Skeletal muscle satellite cell (primary cell): ENCODE data around the gene TSPYL4. TPM values are rescaled to one million over a fixed set of nuclear protein-coding genes. Genes with fewer than 3 reads are reported as not detected.

ENCODE experiments used
- H3K27me3 ChIP-seq: 2 replicates; pipeline ENCODE4 v1.7.0; 2013; ENCODE audit warnings: low read length; ENCODE audit not compliant: control insufficient read depth, insufficient read depth
- H3K36me3 ChIP-seq: 2 replicates; pipeline ENCODE4 v1.7.0; 2013; ENCODE audit warnings: mild to moderate bottlenecking, control low read depth, low read length; ENCODE audit not compliant: insufficient read depth
- H3K4me1 ChIP-seq: 2 replicates; pipeline ENCODE4 v1.7.0; 2013; ENCODE audit warnings: low read length; ENCODE audit not compliant: control insufficient read depth, insufficient read depth
- H3K4me2 ChIP-seq: 2 replicates; pipeline ENCODE4 v1.7.0; 2013; ENCODE audit warnings: mild to moderate bottlenecking, low read length
- H3K4me3 ChIP-seq: 2 replicates; pipeline ENCODE4 v1.7.0; 2013; ENCODE audit warnings: low read length
- H3K9ac ChIP-seq: 2 replicates; pipeline ENCODE4 v1.7.0; 2013; ENCODE audit warnings: mild to moderate bottlenecking, low read depth, low read length, moderate library complexity
- H3K9me3 ChIP-seq: replicated peaks from 2 replicates; pipeline ENCODE4 v1.7.0; 2013; ENCODE audit warnings: mild to moderate bottlenecking, control low read depth, low read length
- total RNA-seq: library from RNA; depleted of rRNA; stranded (reverse); fragments of >200 nt; gene quantifications from 2 replicates; pipeline ENCODE4 v1.2.3, GENCODE V29; 2012; rRNA removed

TSPYL4 gene
- total RNA-seq = 8.4 and 12.0 TPM in 2 replicates

DNA sequence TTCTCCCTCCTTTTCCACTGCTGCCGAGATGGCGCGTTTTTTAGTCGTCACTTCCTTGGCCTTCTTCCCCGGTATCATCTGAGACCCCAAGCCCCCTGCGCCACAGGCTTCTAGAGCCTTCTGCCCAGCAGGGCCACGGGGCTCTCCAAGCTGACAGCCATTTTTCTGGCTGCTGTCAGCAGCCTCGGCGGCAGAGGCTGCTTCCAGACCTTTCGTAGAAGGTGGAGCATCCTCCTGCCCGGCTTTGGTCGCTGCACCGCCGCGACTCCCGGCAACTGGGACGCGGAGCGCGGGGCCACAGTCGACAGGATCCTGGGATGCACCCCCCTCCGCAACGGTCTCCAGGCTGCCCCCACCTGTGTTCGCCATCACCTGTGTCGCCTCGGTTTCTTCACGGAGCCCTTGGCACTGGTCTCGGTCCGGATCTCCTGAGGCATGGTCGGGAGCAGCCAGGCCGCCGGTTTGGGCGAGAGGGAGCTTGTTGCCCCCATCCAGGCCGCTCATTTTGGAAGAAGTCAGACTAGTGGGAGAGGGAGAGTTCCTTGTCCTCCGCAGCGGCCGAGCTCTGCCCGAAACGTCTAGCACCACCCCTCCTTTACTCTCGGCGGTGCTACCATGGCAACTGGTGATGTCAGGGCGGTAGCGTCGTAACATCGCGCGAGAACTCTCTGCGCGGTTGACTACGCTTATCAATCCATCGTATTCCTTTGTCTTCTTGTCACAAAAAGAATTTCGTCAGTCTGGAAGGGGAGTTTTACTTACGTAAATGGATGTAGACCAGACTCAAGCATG lies at the start of gene TSPYL4:
Gene TSPYL4, minus strand, starts transcription at position 571 of the 792 bp plus-strand sequence. Its CDS starts 67 bp downstream, at position 504.
- Histone ChIP-seq H3K4me1 (peaks cover 50% of the 10 kb centered on the region), H3K27me3 (no peaks in the 10 kb centered on the region), H3K36me3 (peaks cover 2% of the 10 kb centered on the region), H3K9ac (peak within 1 kb of the TSS; percentile 98), H3K9me3 (no peaks in the 10 kb centered on the region), H3K4me3 (peak within 1 kb of the TSS; percentile 90), H3K4me2 (peak within 1 kb of the TSS; percentile 93)

DNA sequence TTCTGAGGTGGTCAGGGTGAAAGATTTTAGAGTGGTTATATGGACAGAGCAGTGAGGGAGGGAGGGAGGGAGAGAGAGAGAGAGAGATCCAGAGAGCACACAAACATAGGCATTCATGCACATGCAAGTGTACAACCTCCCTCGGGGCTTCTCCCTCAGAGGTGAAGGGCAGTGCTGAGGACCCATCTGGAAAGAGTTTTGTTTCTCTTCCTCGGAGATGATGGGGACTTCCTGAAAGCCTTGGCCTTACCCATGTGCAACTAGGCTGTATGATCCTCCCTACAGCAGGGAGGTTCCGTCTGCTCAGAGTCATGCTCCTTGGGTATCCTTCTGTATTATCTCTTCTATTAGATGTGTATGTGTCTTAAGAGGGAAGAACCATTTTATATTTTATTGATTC lies 47.2 kb upstream of the TSPYL4 start:
- H3K4me2 ChIP-seq = no peak overlapping the region
- no peak overlapping the region for H3K4me3 ChIP-seq
- no peaks in the 10 kb centered on the region for H3K36me3 ChIP-seq
- H3K27me3 ChIP-seq = no peaks in the 10 kb centered on the region
- H3K9me3 ChIP-seq = peaks cover 4% of the 10 kb centered on the region
- no peak overlapping the region for H3K9ac ChIP-seq
- no peaks in the 10 kb centered on the region for H3K4me1 ChIP-seq

DNA sequence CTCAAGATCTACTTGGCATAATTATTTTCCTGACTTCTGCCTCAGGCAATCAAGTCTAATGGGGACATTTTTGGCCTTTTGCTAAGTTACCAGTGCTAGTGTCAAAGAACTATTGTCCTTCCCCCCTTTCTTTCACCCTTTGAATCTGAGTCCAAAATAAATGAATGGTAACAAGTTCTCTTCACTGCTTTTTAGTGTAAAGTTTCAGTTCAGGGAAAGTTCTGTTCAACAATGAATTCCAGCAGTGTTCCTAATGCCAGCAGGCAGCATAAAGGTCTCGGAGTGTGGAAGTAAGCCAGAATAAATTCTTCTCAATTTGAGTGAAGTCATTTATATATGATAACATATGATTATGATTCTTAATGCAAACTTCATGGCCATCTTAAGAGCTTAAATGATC lies 46.7 kb upstream of the TSPYL4 start:
- Histone ChIP-seq H3K4me1 (no peaks in the 10 kb centered on the region), H3K27me3 (no peaks in the 10 kb centered on the region), H3K4me2 (no peak overlapping the region), H3K36me3 (no peaks in the 10 kb centered on the region), H3K9ac (no peak overlapping the region), H3K4me3 (no peak overlapping the region), H3K9me3 (peaks cover 4% of the 10 kb centered on the region)

DNA sequence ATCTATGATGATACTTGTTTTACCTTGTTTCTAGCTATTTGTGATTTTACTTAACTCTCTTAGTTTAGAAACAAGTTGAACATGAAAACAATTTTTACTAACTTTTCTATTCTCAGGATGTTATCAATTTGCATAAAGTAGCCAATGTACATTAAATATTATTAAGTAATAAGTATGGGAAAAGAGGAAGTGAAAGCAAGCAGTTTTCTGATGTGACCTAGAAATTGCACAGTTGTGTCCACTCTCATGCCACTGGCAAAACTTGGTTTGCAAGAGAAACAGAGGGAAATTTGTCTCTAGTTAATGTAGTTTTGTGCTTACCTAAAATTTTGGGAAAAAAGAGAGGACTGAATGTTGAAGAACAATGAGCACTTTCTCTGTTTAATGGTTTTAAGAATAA lies 45.1 kb upstream of the TSPYL4 start:
- peaks cover 4% of the 10 kb centered on the region for H3K9me3 ChIP-seq
- no peaks in the 10 kb centered on the region for H3K27me3 ChIP-seq
- H3K36me3 ChIP-seq = no peaks in the 10 kb centered on the region
- no peaks in the 10 kb centered on the region for H3K4me1 ChIP-seq
- no peak overlapping the region for H3K9ac ChIP-seq
- H3K4me3 ChIP-seq = no peak overlapping the region
- no peak overlapping the region for H3K4me2 ChIP-seq

DNA sequence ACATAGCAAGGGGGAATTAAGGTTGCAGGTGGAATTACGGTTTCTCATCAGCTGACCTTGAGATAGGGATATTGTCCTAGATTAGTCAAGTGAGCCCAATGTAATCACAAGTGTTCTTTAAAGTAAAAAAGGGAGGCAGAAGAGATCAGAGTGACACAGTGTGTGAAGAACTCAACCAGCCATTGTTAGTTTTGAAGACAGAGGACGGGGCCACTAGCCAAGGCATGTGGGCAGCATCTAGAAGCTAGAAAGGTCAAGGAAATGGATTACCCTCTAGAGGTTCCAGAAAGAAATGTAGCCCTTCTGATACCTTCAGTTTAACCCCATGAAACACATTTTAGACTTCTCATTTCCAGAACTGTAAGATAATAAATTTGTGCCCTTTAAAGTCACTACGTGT lies 44.4 kb upstream of the TSPYL4 start:
- Histone ChIP-seq H3K9ac (no peak overlapping the region), H3K36me3 (no peaks in the 10 kb centered on the region), H3K9me3 (peaks cover 4% of the 10 kb centered on the region), H3K4me1 (no peaks in the 10 kb centered on the region), H3K4me2 (no peak overlapping the region), H3K4me3 (no peak overlapping the region), H3K27me3 (no peaks in the 10 kb centered on the region)

DNA sequence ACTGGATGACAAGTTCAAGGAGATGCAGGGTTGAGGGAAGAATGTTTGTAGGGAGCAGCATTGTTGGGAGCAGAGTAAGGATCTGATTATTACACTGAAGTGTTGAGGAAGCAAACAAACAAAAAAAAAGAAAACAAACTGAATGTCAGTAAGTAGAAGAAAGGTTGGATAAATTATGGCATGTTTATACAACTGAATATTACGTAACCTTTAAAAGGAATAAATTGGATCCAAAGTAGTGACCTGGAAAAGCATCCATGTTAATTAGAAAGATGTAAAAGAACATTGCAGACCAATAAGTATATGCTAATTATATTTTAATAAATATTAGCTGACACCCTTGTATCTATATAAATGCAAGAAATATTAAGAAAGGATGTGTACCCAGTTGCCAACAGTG lies 38.7 kb upstream of the TSPYL4 start:
- H3K27me3 ChIP-seq = no peaks in the 10 kb centered on the region
- H3K4me1 ChIP-seq = no peaks in the 10 kb centered on the region
- no peaks in the 10 kb centered on the region for H3K36me3 ChIP-seq
- no peaks in the 10 kb centered on the region for H3K9me3 ChIP-seq
- no peak overlapping the region for H3K9ac ChIP-seq
- H3K4me3 ChIP-seq = no peak overlapping the region
- H3K4me2 ChIP-seq = no peak overlapping the region

DNA sequence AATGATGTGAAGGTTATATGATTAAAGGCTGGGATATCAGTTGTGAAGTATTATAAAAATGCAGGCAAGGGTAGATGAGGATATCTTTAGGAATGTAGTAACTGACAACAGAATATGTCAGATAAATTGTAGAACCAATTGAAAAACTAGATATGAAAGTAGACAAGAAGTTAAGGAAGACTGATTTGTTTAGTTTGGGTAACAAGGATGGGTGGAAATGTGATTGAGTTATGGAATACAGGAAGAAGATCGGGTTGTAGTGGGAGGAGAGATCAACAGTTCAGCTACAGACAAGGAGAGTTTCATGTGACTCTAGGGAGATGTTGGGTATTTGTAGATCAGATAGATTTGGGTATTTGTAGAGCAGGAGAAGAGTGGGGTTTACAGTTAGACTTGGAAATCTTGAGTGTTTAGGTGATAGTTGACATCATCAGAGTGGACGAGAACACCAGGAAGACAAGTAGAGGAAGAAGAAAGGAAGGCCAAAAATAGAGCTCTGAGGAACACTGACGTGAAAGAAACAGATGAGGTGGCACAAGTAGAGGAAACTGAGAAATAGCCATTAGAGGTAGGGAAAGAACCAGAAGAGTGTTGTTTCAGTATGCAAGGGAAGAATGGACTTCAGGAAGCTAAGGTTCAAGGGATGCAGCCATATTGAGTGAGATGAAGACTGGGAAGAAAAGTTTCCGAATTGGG lies 38.0 kb upstream of the TSPYL4 start:
- Histone ChIP-seq H3K36me3 (no peaks in the 10 kb centered on the region), H3K4me2 (no peak overlapping the region), H3K4me1 (no peaks in the 10 kb centered on the region), H3K4me3 (no peak overlapping the region), H3K9ac (no peak overlapping the region), H3K9me3 (no peaks in the 10 kb centered on the region), H3K27me3 (no peaks in the 10 kb centered on the region)

DNA sequence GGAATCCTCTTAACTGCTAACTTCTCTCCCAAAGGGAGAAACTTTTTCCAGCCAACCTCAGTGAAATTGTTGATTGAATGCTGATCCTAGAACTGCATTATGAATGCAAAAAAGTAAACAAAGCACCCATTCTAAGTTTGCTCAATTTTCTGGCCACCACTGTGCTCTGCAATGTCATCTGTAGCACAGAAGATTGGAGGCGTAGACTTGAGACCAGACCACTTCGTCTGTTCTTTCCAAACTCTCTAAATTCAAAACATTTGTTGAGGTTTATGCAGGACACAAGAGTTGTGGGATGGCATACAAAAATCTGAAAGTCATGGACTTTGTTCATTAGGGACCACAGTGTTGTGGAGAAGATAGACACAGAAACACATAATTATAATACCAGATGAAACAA lies 36.9 kb upstream of the TSPYL4 start:
- H3K4me1 ChIP-seq = no peaks in the 10 kb centered on the region
- no peak overlapping the region for H3K9ac ChIP-seq
- no peaks in the 10 kb centered on the region for H3K27me3 ChIP-seq
- no peak overlapping the region for H3K4me2 ChIP-seq
- no peaks in the 10 kb centered on the region for H3K9me3 ChIP-seq
- no peak overlapping the region for H3K4me3 ChIP-seq
- H3K36me3 ChIP-seq = no peaks in the 10 kb centered on the region

DNA sequence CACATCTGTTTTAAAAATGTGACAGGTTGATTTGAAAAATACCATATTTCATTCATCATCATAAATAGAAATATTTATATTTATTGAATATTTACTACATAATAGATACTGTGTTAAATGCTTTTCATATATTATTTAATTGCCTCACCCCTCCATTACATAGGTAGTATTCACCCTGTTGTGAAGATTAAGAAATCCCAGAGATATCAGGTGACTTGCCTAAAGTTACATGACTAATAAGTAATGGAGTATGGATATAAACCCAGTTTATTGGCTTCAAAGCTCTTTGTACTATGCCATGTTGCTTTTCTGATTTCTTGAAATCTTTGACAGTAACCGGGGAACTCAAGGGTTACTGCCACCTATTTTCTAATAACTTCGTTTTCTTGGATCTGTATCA lies 36.0 kb upstream of the TSPYL4 start:
- H3K4me3 ChIP-seq = no peak overlapping the region
- H3K4me2 ChIP-seq = no peak overlapping the region
- H3K27me3 ChIP-seq = no peaks in the 10 kb centered on the region
- H3K4me1 ChIP-seq = no peaks in the 10 kb centered on the region
- H3K36me3 ChIP-seq = no peaks in the 10 kb centered on the region
- no peaks in the 10 kb centered on the region for H3K9me3 ChIP-seq
- no peak overlapping the region for H3K9ac ChIP-seq

DNA sequence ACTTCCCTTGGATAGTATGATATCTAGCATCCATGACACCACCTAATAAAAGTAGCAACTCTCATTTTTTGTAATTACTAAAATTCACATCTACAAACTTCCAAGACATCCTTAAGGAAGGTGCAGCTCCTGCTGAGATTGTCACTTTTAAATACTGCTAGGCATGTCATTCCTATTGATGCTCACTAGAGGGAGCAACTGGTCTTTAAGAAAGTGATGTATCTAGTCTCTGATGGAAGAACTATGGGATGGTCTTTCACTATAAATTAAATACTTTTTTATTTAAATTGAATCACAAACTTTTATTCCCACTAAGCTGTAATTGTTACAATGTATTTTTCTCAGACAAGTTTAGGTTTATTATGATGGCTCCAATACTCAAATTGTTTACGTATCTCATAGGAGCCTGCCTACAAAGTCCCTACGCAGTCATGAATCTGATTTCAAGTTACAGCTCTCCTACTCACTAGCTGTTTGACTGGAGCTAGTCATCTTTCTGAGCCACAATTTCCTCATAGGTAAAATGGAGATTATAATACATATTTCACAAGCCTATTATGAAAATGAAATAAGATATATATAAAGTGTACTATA lies 33.9 kb upstream of the TSPYL4 start:
- no peaks in the 10 kb centered on the region for H3K9me3 ChIP-seq
- H3K4me1 ChIP-seq = no peaks in the 10 kb centered on the region
- no peak overlapping the region for H3K4me3 ChIP-seq
- no peak overlapping the region for H3K4me2 ChIP-seq
- no peaks in the 10 kb centered on the region for H3K36me3 ChIP-seq
- H3K27me3 ChIP-seq = no peaks in the 10 kb centered on the region
- no peak overlapping the region for H3K9ac ChIP-seq

DNA sequence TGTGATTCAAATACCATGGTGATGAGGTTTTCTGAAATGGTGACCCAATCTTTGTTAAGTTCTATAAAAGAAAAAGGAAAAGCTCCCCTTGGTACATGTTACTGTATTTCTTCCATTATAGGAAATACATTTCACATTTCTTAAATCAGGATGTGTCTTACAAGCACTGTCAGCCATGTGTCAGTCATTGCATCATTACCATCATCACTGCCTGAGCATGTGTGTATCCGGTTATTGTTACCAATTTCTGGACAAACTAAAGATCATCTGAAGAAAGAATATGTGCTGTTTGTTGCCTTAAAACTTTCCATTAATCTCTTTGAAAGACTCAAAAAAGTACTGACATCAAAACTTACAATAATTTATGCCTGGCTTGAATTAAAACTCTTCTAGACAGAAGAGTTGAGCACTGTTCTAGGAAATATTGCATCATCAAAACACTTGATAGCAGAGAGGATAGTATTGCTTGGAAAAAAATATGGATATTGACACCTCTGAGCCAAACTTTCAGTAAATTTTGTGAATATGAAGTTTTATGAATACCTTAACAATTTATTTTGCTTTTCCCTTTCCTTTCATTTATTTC lies 33.0 kb upstream of the TSPYL4 start:
- H3K4me1 ChIP-seq = no peaks in the 10 kb centered on the region
- H3K4me2 ChIP-seq = no peak overlapping the region
- H3K4me3 ChIP-seq = no peak overlapping the region
- H3K27me3 ChIP-seq = no peaks in the 10 kb centered on the region
- no peak overlapping the region for H3K9ac ChIP-seq
- H3K36me3 ChIP-seq = no peaks in the 10 kb centered on the region
- no peaks in the 10 kb centered on the region for H3K9me3 ChIP-seq
